Calu3 (cell line): ENCODE measurements around the gene ABCD3. TPM values are rescaled to one million over a fixed set of nuclear protein-coding genes. Genes with fewer than 3 reads are reported as not detected.
"Not testable (repeated sequence)": the region's sequence is repeated elsewhere in the genome, so short reads cannot be mapped to it uniquely, and the experiment has no call there.

Source experiments
- Bru-seq: library from RNA; stranded (reverse); fragments of 400-500 nt; gene quantifications from one replicate; lab custom pipeline; 2021; lab: Mats Ljungman, UMichigan
- BruChase-seq, 2 experiments: library from RNA; stranded (reverse); fragments of 400-500 nt; gene quantifications; one replicate each; lab custom pipeline; 2021; lab: Mats Ljungman, UMichigan
- BruUV-seq: library from RNA; stranded (reverse); fragments of 400-500 nt; replicated peaks from 2 replicates; lab custom pipeline; 2021; lab: Mats Ljungman, UMichigan
- CTCF ChIA-PET: fragments of 300-600 bp; sonication (Branson Sonifier 250); formaldehyde crosslinking; loops from one replicate; lab custom pipeline; 2022; ENCODE audit warnings: antibody characterized with exemption; lab: Charles Lee
- DNase-seq: peaks from one replicate; pipeline ENCODE4 v3.0.0; 2022
- H3K27ac Mint-ChIP-seq: one replicate; pipeline ENCODE4 v1.8.0; 2022; ENCODE audit warnings: mixed read lengths; ENCODE audit not compliant: unreplicated experiment
- H3K27me3 Mint-ChIP-seq: one replicate; pipeline ENCODE4 v1.8.0; 2022; ENCODE audit warnings: mixed read lengths; ENCODE audit not compliant: unreplicated experiment
- H3K36me3 Mint-ChIP-seq: one replicate; pipeline ENCODE4 v1.8.0; 2022; ENCODE audit warnings: mild to moderate bottlenecking, moderate library complexity, mixed read lengths; ENCODE audit not compliant: insufficient read depth, unreplicated experiment
- H3K4me1 Mint-ChIP-seq: one replicate; pipeline ENCODE4 v1.8.0; 2022; ENCODE audit warnings: mild to moderate bottlenecking, low read depth, mixed read lengths; ENCODE audit not compliant: unreplicated experiment
- H3K4me3 Mint-ChIP-seq: one replicate; pipeline ENCODE4 v1.8.0; 2022; ENCODE audit warnings: mild to moderate bottlenecking, low read depth, moderate library complexity, mixed read lengths; ENCODE audit not compliant: unreplicated experiment
- H3K9me3 Mint-ChIP-seq: one replicate; pipeline ENCODE4 v1.8.0; 2022; ENCODE audit warnings: low read depth, mixed read lengths; ENCODE audit not compliant: unreplicated experiment
- CTCF ChIP-seq: fragments of 200-600 bp; IDR thresholded peaks from one replicate; pipeline ENCODE4 v1.8.0; 2022; ENCODE audit warnings: antibody characterized with exemption; ENCODE audit not compliant: unreplicated experiment
- intact Hi-C: fragments of 100-400 bp; cut with micrococcal nuclease; formaldehyde crosslinking; loops from one replicate; pipeline ENCODE4 v1.10.0; 2022; ENCODE audit not compliant: unreplicated experiment
- long read RNA-seq: library from polyadenylated mRNA; stranded (forward); transcript quantifications from one replicate; pipeline ENCODE4 v2.0.0, GENCODE V29; 2022
- total RNA-seq: library from RNA; stranded (reverse); gene quantifications from 2 replicates; pipeline ENCODE4 v1.2.3, GENCODE V29; 2022

Gene ABCD3
- 51.0 and 59.3 TPM in 2 replicates for total RNA-seq
- Bru-seq, nascent RNA, result percentile 89 among the genes with signal in this experiment
- percentile 87 among the genes with signal in this experiment for BruChase-seq, experiment 1, labeled RNA remaining after a 6-hour chase
- BruChase-seq, experiment 2, labeled RNA remaining after a 2-hour chase, result percentile 81 among the genes with signal in this experiment
- long read RNA-seq, transcript ABCD3-202 (23 exons, 3,538 nt), result major isoform, 39 of 51 reads
- long read RNA-seq, partial matches to known transcripts, result 5 of 51 reads
- long read RNA-seq, other reads (novel, unspliced or antisense), result 6 of 51 reads

GRCh38 chr1:94417978-94418663 is at the start of gene ABCD3:
TSS of gene ABCD3 (plus strand) at chr1:94418389. CDS start at chr1:94418479, 90 bp downstream.
- intact Hi-C loops, result loop anchor here (1.0 to 5.0 kb wide), 4 partner anchors 21 to 81 kb away; no protein-coding TSS in a partner anchor
- no peaks in the 10 kb centered on the region for H3K27me3 Mint-ChIP-seq
- H3K4me3 Mint-ChIP-seq, result no peak within 1 kb of the TSS
- CTCF ChIA-PET, result interaction anchor here (0.9 to 1.4 kb wide), 4 partner anchors 10 to 82 kb away, joined by 3 to 4 read pairs (median 3); no protein-coding TSS in a partner anchor
- H3K27ac Mint-ChIP-seq, result no peak within 1 kb of the TSS
- no peaks in the 10 kb centered on the region for H3K9me3 Mint-ChIP-seq
- peaks cover 44% of the 10 kb centered on the region for H3K4me1 Mint-ChIP-seq
- H3K36me3 Mint-ChIP-seq, result no peaks in the 10 kb centered on the region
- peak; percentile 97 for DNase-seq
- BruUV-seq, result no TSS peak
- TF ChIP-seq CTCF, result no peak

GRCh38 chr1:94372771-94373170 is 45.4 kb upstream of the ABCD3 start:
- intact Hi-C loops, CTCF ChIA-PET, BruUV-seq, H3K27me3 Mint-ChIP-seq, H3K9me3 Mint-ChIP-seq, H3K27ac Mint-ChIP-seq, DNase-seq, H3K36me3 Mint-ChIP-seq, H3K4me3 Mint-ChIP-seq: not testable (repeated sequence)
- H3K4me1 Mint-ChIP-seq, result peaks cover 15% of the 10 kb centered on the region

GRCh38 chr1:94373311-94373710 is 44.9 kb upstream of the ABCD3 start:
- H3K27me3 Mint-ChIP-seq, H3K4me3 Mint-ChIP-seq, H3K36me3 Mint-ChIP-seq, H3K9me3 Mint-ChIP-seq, BruUV-seq, H3K27ac Mint-ChIP-seq, CTCF ChIA-PET, DNase-seq, intact Hi-C loops: not testable (repeated sequence)
- H3K4me1 Mint-ChIP-seq, result peaks cover 15% of the 10 kb centered on the region

GRCh38 chr1:94375666-94376065 is 42.5 kb upstream of the ABCD3 start:
- peak; percentile 7 for DNase-seq
- H3K4me3 Mint-ChIP-seq, CTCF ChIA-PET, H3K9me3 Mint-ChIP-seq, intact Hi-C loops, H3K36me3 Mint-ChIP-seq, H3K27me3 Mint-ChIP-seq, H3K27ac Mint-ChIP-seq, BruUV-seq: not testable (repeated sequence)
- peaks cover 25% of the 10 kb centered on the region for H3K4me1 Mint-ChIP-seq

- DNase-seq, intact Hi-C loops, H3K9me3 Mint-ChIP-seq, BruUV-seq, H3K27ac Mint-ChIP-seq, H3K36me3 Mint-ChIP-seq, H3K27me3 Mint-ChIP-seq, CTCF ChIA-PET, H3K4me3 Mint-ChIP-seq: not testable (repeated sequence)
- H3K4me1 Mint-ChIP-seq, result peaks cover 25% of the 10 kb centered on the region
Observed at GRCh38 chr1:94378493-94378892, 39.7 kb upstream of the ABCD3 start.

GRCh38 chr1:94379615-94380014 is 38.6 kb upstream of the ABCD3 start:
- H3K27me3 Mint-ChIP-seq, result no peaks in the 10 kb centered on the region
- H3K27ac Mint-ChIP-seq, result no peak overlapping the region
- no peak for DNase-seq
- BruUV-seq, result no TSS peak
- no peak overlapping the region for H3K4me3 Mint-ChIP-seq
- intact Hi-C loops, result loop anchor here (5.0 kb wide), 1 partner anchor 83 kb away; no protein-coding TSS in a partner anchor
- CTCF ChIA-PET, result interaction anchor here (0.6 kb wide), 1 partner anchor 433 kb away, joined by 3 read pairs; no protein-coding TSS in a partner anchor
- TF ChIP-seq CTCF, result no peak
- H3K4me1 Mint-ChIP-seq, result peaks cover 35% of the 10 kb centered on the region
- H3K9me3 Mint-ChIP-seq, result peaks cover 2% of the 10 kb centered on the region
- H3K36me3 Mint-ChIP-seq, result peaks cover 5% of the 10 kb centered on the region
